Cardiac fibroblast (primary cell): ENCODE results near the gene TLX1.
A peak's percentile ranks its signal among the peaks of the same experiment; 100 is the strongest.

Experiments
- DNase-seq, 2 donors: peaks; one replicate each; pipeline versions ENCODE4 v3.0.0 to v3.0.0-alpha.2; 2010; ENCODE audit warnings: low read depth in 2 of 2
- H3K4me3 ChIP-seq, 2 donors: replicated peaks in 1 of 2; 1 replicate in 1 of 2; 2 replicates in 1 of 2; pipeline ENCODE4 v1.5.1; 2011; ENCODE audit warnings: low read depth in 2 of 2, low read length in 2 of 2, mild to moderate bottlenecking in 2 of 2, moderate library complexity in 1 of 2
- TF ChIP-seq, protein P1 (sequence below): IDR thresholded peaks from one replicate; pipeline ENCODE4 v1.5.1; 2011; ENCODE audit warnings: low read depth, mild to moderate bottlenecking, low read length, inconsistent platforms

TLX1 gene

DNA sequence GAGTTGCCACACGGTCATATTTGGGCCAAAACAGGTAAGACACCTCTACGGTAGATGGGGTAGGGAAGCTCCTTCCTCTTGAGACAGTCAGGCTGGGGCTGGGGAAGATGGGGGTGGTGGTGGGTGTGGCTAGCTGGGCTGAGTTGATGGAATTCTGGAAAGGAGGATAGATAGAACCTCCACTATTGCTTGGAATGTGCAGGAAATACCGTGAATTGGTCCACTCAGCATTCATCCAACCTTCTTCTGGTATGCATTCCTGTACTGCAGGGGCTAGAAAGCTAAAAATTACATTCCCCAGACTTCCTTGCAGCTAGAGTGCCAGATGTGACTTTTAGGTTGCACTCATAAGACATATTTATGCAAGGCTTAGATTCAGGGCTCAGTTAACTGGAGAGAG, 24.8 kb downstream of the TLX1 start:
- no peak overlapping the region for H3K4me3 ChIP-seq
- TF ChIP-seq, protein P1, sequence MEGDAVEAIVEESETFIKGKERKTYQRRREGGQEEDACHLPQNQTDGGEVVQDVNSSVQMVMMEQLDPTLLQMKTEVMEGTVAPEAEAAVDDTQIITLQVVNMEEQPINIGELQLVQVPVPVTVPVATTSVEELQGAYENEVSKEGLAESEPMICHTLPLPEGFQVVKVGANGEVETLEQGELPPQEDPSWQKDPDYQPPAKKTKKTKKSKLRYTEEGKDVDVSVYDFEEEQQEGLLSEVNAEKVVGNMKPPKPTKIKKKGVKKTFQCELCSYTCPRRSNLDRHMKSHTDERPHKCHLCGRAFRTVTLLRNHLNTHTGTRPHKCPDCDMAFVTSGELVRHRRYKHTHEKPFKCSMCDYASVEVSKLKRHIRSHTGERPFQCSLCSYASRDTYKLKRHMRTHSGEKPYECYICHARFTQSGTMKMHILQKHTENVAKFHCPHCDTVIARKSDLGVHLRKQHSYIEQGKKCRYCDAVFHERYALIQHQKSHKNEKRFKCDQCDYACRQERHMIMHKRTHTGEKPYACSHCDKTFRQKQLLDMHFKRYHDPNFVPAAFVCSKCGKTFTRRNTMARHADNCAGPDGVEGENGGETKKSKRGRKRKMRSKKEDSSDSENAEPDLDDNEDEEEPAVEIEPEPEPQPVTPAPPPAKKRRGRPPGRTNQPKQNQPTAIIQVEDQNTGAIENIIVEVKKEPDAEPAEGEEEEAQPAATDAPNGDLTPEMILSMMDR, result no peak
- DNase-seq, result no peak

DNA sequence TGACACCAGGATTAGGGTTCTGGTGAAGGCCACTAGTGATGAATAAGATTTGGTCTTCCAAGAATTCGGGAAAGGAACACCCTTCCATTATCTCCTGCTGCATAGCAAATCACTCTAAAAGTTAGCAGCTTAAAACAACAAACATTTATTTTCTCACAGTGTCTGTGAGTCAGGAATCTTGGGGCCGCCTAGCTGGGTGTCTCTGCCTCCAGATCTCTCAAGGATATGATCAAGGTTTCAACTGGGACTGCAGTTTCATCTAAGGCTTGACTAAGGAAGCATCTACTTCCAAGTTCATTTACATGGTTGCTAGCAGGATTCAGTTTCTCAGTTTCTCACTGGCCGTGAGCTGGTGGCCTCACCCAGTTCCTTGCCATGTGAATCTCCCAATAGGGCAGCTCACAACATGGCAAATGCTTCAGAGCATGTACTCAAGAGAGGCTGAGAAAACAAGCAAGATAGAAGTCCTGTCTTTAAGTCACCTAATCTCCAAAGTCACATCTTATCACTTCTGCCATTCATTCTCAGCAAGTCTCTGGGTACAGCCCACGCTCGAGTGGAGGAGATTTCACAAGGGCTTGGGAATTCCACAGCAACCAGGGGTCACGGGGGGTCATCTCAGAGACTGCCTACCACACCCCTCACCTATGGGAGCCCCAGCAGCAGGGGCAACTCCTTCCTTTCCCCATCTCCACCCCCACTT, 26.8 kb downstream of the TLX1 start:
- peak in 1 of 2 donors; percentile 12 for DNase-seq
- no peak overlapping the region for H3K4me3 ChIP-seq
- TF ChIP-seq, protein P1, result no peak

DNA sequence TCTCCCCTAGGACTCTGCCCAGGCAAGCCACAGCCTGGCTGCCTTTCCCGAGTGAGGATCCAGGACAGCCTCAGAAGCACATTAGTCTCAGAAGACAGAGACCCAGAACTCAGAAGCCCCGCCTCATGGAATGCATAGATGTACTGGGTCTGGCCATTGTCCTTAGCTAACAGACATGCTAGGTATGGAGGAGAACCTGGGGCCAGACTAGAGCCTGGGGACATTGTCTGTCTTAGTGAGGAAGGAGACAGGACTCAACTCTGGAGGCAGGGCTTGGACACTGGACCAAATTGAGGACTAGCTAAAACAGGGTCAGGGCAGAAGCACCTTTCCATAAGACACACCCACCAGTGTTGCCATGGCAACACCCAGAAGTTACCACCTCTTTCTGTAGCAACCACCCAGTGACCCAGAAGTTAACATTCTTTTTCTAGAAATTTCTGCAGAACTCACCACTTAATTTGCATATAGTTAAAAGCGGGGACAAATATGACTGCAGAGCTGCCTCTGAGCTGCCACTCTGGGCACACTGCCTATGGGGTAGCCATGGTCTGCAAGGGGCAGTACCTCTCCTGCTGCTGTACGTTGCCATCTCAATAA, 27.5 kb downstream of the TLX1 start:
- no peak for DNase-seq
- H3K4me3 ChIP-seq, result no peak overlapping the region
- TF ChIP-seq, protein P1, result no peak

DNA sequence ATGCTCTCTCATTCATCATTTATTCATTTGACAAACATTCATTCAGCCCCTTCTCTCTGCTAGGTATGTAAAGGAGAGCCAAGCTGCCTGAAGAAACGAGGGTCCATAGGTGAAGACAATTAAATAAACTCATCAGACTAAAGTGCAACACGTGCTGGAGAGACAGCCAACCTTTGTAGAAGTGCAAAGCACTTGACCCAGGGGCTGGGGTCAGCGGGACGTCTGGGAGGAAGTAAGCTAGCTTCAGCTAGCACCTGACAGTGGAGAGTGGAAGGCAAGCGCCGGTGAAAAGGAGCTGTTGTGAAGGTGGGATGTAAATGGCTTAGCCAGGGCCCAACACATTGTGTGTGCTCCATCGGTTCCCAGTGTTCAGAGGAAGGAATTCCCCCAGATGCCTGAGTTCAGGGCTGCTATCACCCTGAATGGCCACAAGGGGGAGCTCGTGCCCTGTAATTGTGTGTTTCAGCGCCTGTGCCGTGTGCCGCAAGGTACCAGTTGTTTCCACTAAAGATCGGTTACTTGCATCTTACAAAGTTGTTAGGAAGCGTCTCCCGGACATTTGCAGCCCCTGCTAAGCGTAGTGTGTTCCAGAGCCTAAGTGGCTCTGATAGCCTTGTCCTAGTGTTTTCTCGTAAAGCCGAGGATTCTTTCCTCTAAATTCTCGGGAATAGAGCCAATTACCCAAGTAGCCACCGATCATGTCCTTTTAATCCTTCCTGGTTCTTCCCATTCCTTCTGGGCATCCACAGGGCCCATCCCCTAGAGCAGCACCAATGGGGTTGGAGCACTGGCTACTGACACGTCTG, 30.6 kb downstream of the TLX1 start:
- DNase-seq, result peak; percentile 80 to 81
- TF ChIP-seq, protein P1, result peak; percentile 89
- peak overlapping the region; percentile 31 to 36 for H3K4me3 ChIP-seq

DNA sequence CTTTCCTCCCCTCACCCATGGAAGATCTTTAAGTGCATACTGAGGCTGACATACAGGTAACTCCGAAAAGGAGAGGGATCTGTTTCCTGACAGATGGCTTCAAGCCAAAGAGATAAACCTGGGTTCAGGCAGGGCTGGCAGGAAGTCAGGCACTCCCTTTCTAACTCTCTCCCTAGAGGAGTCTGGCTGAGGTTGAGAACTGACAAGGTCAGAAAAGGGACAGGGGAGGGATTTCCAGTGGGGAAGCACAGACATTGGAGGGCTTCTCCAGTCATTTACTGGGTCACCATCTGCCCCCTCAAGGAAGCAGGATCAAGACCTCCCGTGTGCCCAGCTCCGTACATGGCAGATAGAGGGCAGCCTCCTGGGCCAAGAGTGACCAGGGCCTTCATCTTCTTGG, 31.6 kb downstream of the TLX1 start:
- TF ChIP-seq, protein P1, result no peak
- no peak for DNase-seq
- H3K4me3 ChIP-seq, result no peak overlapping the region

DNA sequence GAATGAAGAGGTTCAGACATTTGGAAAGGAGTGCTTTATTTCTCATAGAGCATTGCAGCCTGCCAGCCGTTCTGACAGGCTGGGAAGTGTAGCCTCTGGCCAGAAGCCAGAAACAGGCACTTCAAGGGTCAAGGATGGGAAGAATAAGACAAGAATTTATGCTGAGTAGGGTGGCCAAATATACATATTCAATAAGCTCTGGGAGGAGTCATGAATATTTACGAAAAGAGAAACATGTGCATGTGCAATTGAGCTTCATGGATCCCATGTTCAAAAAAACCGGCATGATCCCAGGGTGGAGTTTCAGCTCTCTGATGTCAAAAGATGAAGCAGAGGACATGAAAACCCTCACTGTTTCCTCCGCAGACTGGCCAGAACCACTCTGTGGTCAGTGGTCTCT, 32.9 kb downstream of the TLX1 start:
- H3K4me3 ChIP-seq, result no peak overlapping the region
- TF ChIP-seq, protein P1, result no peak
- DNase-seq, result no peak
